K562 (cell line): ENCODE measurements around the gene GRM5.
"Not testable (repeated sequence)": the region's sequence is repeated elsewhere in the genome, so short reads cannot be mapped to it uniquely, and the experiment has no call there.

ENCODE experiments used
- ARNT ChIP-seq, 2 experiments: fragments of 450-650 bp; IDR thresholded peaks; 2 replicates each; pipeline ENCODE4 v1.6.1; 2016; ENCODE audit warnings: mild to moderate bottlenecking in 1 of 2
- CBX8 ChIP-seq: fragments of 200-600 bp; sonication (generic); IDR thresholded peaks from 2 replicates; pipeline ENCODE4 v1.6.1; 2012; ENCODE audit warnings: borderline replicate concordance, mixed run types, low read depth, mild to moderate bottlenecking, moderate library complexity, mixed read lengths, low read length, control low read depth, inconsistent platforms; ENCODE audit not compliant: poor library complexity, severe bottlenecking; ENCODE audit errors: extremely low read depth
- ETV5 ChIP-seq: sonication (generic); formaldehyde crosslinking; IDR thresholded peaks from 2 replicates; pipeline ENCODE4 v1.4.0; 2020; ENCODE audit warnings: low read depth, mild to moderate bottlenecking, missing genetic modification reagents
- EZH2 ChIP-seq: IDR thresholded peaks from 2 replicates; pipeline ENCODE4 v1.6.1; 2012; ENCODE audit warnings: low read depth, mild to moderate bottlenecking, inconsistent platforms, low read length, borderline replicate concordance
- KAT7 ChIP-seq: sonication (generic); formaldehyde crosslinking; IDR thresholded peaks from 2 replicates; pipeline ENCODE4 v1.8.0; 2022; ENCODE audit warnings: missing genetic modification reagents, mild to moderate bottlenecking, borderline replicate concordance
- MCM7 ChIP-seq, 2 experiments: fragments of 450-650 bp; IDR thresholded peaks; 2 replicates each; pipeline ENCODE4 v1.6.1; 2016 to 2018
- NUFIP1 ChIP-seq: fragments of 450-650 bp; IDR thresholded peaks from 2 replicates; pipeline ENCODE4 v1.6.1; 2018; ENCODE audit not compliant: partially characterized antibody
- SMARCC2 ChIP-seq: fragments of 450-650 bp; IDR thresholded peaks from 2 replicates; pipeline ENCODE4 v1.6.1; 2017; ENCODE audit warnings: antibody characterized with exemption, moderate library complexity, mild to moderate bottlenecking, low read depth
- STAT5B ChIP-seq: fragments of 250-450 bp; sonication (Bioruptor Pico); IDR thresholded peaks from 2 replicates; pipeline ENCODE4 v1.8.0; 2021; ENCODE audit warnings: mild to moderate bottlenecking, inconsistent platforms
- TF ChIP-seq, protein P1 (sequence below), 3 experiments: IDR thresholded peaks in 2 of 3; conservative IDR thresholded peaks in 1 of 3; 2 replicates each; pipeline ENCODE4 v1.5.1; 2011 to 2012; ENCODE audit warnings: low read length in 3 of 3, mild to moderate bottlenecking in 3 of 3, control low read depth in 2 of 3, improper control_type of control experiment in 1 of 3, inconsistent platforms in 1 of 3, low read depth in 1 of 3, mixed read lengths in 1 of 3, moderate library complexity in 1 of 3; ENCODE audit not compliant: insufficient read depth in 2 of 3
- TF ChIP-seq, protein P2 (sequence below), 3 experiments: fragments of 200-800 bp in 1 of 3; sonication (Bioruptor generic) in 1 of 3; sonication (generic) in 1 of 3; formaldehyde crosslinking in 1 of 3; IDR thresholded peaks; 2 replicates each; pipeline versions ENCODE4 v1.6.1 to v1.8.0; 2016 to 2022; ENCODE audit warnings: mild to moderate bottlenecking in 2 of 3, missing compliant biosample characterization in 2 of 3, missing genetic modification characterization in 2 of 3, missing genetic modification reagents in 1 of 3

DNA sequence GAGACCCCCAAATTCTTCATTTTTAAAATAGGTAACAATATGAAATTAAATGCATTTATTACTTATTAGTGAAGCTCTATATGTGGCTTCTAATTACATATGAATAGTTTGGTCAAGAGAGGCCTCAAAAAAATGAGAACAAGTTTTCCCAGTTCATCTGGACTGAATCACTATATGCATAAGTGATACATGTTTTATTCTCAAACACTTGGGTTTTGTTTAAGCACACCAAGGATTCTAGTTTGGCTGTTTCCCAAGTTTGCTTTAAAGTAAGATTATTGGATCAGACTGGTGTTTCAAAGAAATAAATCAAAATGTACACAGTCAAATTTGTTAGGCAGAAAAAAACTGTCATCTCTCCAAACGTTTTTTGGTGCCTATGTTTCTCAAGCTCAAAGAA, 136.1 kb downstream of the GRM5 start:
- not testable (repeated sequence) for TF ChIP-seq ARNT (IDR thresholded peaks at IDR 0.05); NUFIP1; EZH2; SMARCC2; ETV5 (CRISPR knock-in tag); STAT5B (CRISPR knock-in tag); CBX8; MCM7 (IDR thresholded peaks at IDR 0.05); KAT7
- TF ChIP-seq, protein P1, sequence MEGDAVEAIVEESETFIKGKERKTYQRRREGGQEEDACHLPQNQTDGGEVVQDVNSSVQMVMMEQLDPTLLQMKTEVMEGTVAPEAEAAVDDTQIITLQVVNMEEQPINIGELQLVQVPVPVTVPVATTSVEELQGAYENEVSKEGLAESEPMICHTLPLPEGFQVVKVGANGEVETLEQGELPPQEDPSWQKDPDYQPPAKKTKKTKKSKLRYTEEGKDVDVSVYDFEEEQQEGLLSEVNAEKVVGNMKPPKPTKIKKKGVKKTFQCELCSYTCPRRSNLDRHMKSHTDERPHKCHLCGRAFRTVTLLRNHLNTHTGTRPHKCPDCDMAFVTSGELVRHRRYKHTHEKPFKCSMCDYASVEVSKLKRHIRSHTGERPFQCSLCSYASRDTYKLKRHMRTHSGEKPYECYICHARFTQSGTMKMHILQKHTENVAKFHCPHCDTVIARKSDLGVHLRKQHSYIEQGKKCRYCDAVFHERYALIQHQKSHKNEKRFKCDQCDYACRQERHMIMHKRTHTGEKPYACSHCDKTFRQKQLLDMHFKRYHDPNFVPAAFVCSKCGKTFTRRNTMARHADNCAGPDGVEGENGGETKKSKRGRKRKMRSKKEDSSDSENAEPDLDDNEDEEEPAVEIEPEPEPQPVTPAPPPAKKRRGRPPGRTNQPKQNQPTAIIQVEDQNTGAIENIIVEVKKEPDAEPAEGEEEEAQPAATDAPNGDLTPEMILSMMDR (IDR thresholded peaks at IDR 0.05 in 2 of 3, conservative IDR thresholded peaks at IDR 0.05 in 1 of 3; ENCODE audit: insufficient read depth in 2 of 3, low read depth in 1 of 3, low read length in 3 of 3), result not testable (repeated sequence)
- TF ChIP-seq, protein P2, sequence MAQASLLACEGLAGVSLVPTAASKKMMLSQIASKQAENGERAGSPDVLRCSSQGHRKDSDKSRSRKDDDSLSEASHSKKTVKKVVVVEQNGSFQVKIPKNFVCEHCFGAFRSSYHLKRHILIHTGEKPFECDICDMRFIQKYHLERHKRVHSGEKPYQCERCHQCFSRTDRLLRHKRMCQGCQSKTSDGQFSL (CRISPR knock-in tag; IDR thresholded peaks at IDR 0.05), result not testable (repeated sequence)
- TF ChIP-seq, protein P2 (tag; IDR thresholded peaks at IDR 0.05), result not testable (repeated sequence)
